Kasumi-1 (cell line): ENCODE measurements around the gene HEPHL1.
"Not testable (repeated sequence)": the region's sequence is repeated elsewhere in the genome, so short reads cannot be mapped to it uniquely, and the experiment has no call there.

ENCODE experiments used
- DNase-seq, 2 experiments: peaks; one replicate each; lab custom pipeline; 2025; lab: John Stamatoyannopoulos, UW

HEPHL1 gene

GRCh38 chr11:94150056-94150455 is 128.9 kb downstream of the HEPHL1 start:
- no peak for DNase-seq

GRCh38 chr11:94150704-94151685 is 129.8 kb downstream of the HEPHL1 start:
- peak in 1 of 2 experiments; percentile 16 for DNase-seq

GRCh38 chr11:94151903-94152677 is 130.9 kb downstream of the HEPHL1 start:
- DNase-seq, result peak; percentile 22 to 26

GRCh38 chr11:94152678-94153065 is 131.5 kb downstream of the HEPHL1 start:
- no peak for DNase-seq

- DNase-seq, result no peak
Measured at GRCh38 chr11:94153320-94153719, 132.2 kb downstream of the HEPHL1 start.

GRCh38 chr11:94154095-94154856 is 133.1 kb downstream of the HEPHL1 start:
- DNase-seq, result no peak

- DNase-seq, result not testable (repeated sequence)
Measured at GRCh38 chr11:94157339-94157738, 136.2 kb downstream of the HEPHL1 start.
